H1 (cell line): ENCODE data around the gene PHACTR1. TPM values are rescaled to one million over a fixed set of nuclear protein-coding genes. Genes with fewer than 3 reads are reported as not detected.

Experiments
- CTCF ChIA-PET: fragments of 300-600 bp; sonication (Branson Sonifier 250); formaldehyde crosslinking; loops from one replicate; lab custom pipeline; 2021; ENCODE audit not compliant: partially characterized antibody; lab: Charles Lee
- POLR2A ChIA-PET: fragments of 300-600 bp; sonication (Branson Sonifier 250); formaldehyde crosslinking; loops from one replicate; lab custom pipeline; 2021; ENCODE audit warnings: inconsistent platforms; ENCODE audit not compliant: partially characterized antibody; lab: Charles Lee
- DNase-seq, 2 experiments: peaks; one replicate each; pipeline versions ENCODE4 v3.0.0 to v3.0.0-alpha.2; 2010 to 2022; ENCODE audit warnings: low spot score in 2 of 2, low read depth in 1 of 2, mixed read lengths in 1 of 2
- FAIRE-seq: peaks from 2 replicates; lab custom pipeline; 2011; peaks lifted over from hg19 to GRCh38; lab: Jason Lieb, UNC
- H2AFZ ChIP-seq: 2 replicates; pipeline ENCODE4 v1.8.1; 2012; ENCODE audit warnings: low read length, inconsistent platforms
- H2AK5ac ChIP-seq: 2 replicates; pipeline ENCODE4 v1.6.1; 2013; ENCODE audit warnings: low read depth, low read length
- H2BK120ac ChIP-seq: replicated peaks from 2 replicates; pipeline ENCODE3; 2013; ENCODE audit warnings: low read depth, low read length, inconsistent platforms
- H2BK12ac ChIP-seq: 2 replicates; pipeline ENCODE4 v1.6.1; 2013; ENCODE audit warnings: low read depth, low read length
- H2BK15ac ChIP-seq: 2 replicates; pipeline ENCODE4 v1.6.1; 2013; ENCODE audit warnings: low read length
- H2BK20ac ChIP-seq: 2 replicates; pipeline ENCODE4 v1.6.1; 2013; ENCODE audit warnings: low read length
- H2BK5ac ChIP-seq: 2 replicates; pipeline ENCODE4 v1.6.1; 2013; ENCODE audit warnings: low read depth, low read length
- H3K14ac ChIP-seq: 2 replicates; pipeline ENCODE4 v1.6.1; 2013; ENCODE audit warnings: inconsistent platforms; ENCODE audit not compliant: insufficient read length
- H3K18ac ChIP-seq: 2 replicates; pipeline ENCODE4 v1.6.1; 2013; ENCODE audit warnings: low read length; ENCODE audit errors: extremely low read depth
- H3K23ac ChIP-seq: 2 replicates; pipeline ENCODE4 v1.6.1; 2013; ENCODE audit warnings: inconsistent platforms; ENCODE audit not compliant: insufficient read length
- H3K23me2 ChIP-seq: 2 replicates; pipeline ENCODE4 v1.6.1; 2013; ENCODE audit warnings: low read depth, low read length
- H3K27ac ChIP-seq: 2 replicates; pipeline ENCODE4 v1.6.1; 2011; ENCODE audit warnings: low read depth, low read length, inconsistent platforms
- H3K27me3 ChIP-seq, 4 experiments: replicated peaks in 1 of 4; 1 replicate in 1 of 4; 2 replicates in 3 of 4; pipeline versions ENCODE4 v1.6.1 to v1.8.1; 2011 to 2013; ENCODE audit warnings: low read length in 3 of 4, mild to moderate bottlenecking in 3 of 4, inconsistent platforms in 2 of 4, mixed read lengths in 2 of 4, moderate library complexity in 1 of 4; ENCODE audit not compliant: control insufficient read depth in 3 of 4, insufficient read depth in 3 of 4; ENCODE audit errors: extremely low read depth in 1 of 4
- H3K36me3 ChIP-seq, 4 experiments: 2 replicates each; pipeline versions ENCODE4 v1.6.1 to v1.8.1; 2011 to 2013; ENCODE audit warnings: mild to moderate bottlenecking in 4 of 4, low read length in 3 of 4, moderate library complexity in 2 of 4, control low read depth in 1 of 4, inconsistent platforms in 1 of 4; ENCODE audit not compliant: insufficient read depth in 4 of 4, control insufficient read depth in 2 of 4
- H3K4ac ChIP-seq: replicated peaks from 2 replicates; pipeline ENCODE3; 2013; ENCODE audit warnings: low read length, low read depth, mixed read lengths, inconsistent platforms; ENCODE audit not compliant: insufficient read length
- H3K4me1 ChIP-seq, 4 experiments: replicated peaks in 1 of 4; 1 replicate in 1 of 4; 2 replicates in 3 of 4; pipeline versions ENCODE4 v1.6.1 to v1.8.1; 2011 to 2013; ENCODE audit warnings: low read length in 3 of 4, inconsistent platforms in 2 of 4, mixed read lengths in 1 of 4; ENCODE audit not compliant: insufficient read depth in 4 of 4, control insufficient read depth in 3 of 4
- H3K4me2 ChIP-seq, 2 experiments: 2 replicates each; pipeline versions ENCODE4 v1.6.1 to v1.8.1; 2011 to 2013; ENCODE audit warnings: low read depth in 2 of 2, low read length in 2 of 2, control low read depth in 1 of 2, inconsistent platforms in 1 of 2, mild to moderate bottlenecking in 1 of 2; ENCODE audit not compliant: insufficient read depth in 1 of 2
- H3K4me3 ChIP-seq, 4 experiments: fragments of 200-600, 300-600 bp in 1 of 4; sonication (generic), shearing (Covaris generic), sonication (Bioruptor Twin) in 1 of 4; 2 replicates each; pipeline versions ENCODE4 v1.5.1 to v1.8.1; 2011 to 2016; ENCODE audit warnings: low read length in 4 of 4, low read depth in 3 of 4, control low read depth in 2 of 4, inconsistent platforms in 2 of 4, mild to moderate bottlenecking in 2 of 4, mixed read lengths in 1 of 4, moderate library complexity in 1 of 4; ENCODE audit not compliant: insufficient read depth in 2 of 4; ENCODE audit errors: extremely low read depth in 1 of 4
- H3K56ac ChIP-seq: replicated peaks from 2 replicates; pipeline ENCODE3; 2013; ENCODE audit warnings: low read depth, mild to moderate bottlenecking, mixed read lengths, low read length, inconsistent platforms; ENCODE audit not compliant: insufficient read length
- H3K79me1 ChIP-seq: 2 replicates; pipeline ENCODE4 v1.6.1; 2013; ENCODE audit warnings: low read depth, low read length, control low read depth
- H3K79me2 ChIP-seq, 2 experiments: 2 replicates each; pipeline versions ENCODE4 v1.6.1 to v1.8.1; 2012 to 2013; ENCODE audit warnings: low read length in 2 of 2, mild to moderate bottlenecking in 2 of 2, inconsistent platforms in 1 of 2; ENCODE audit not compliant: insufficient read depth in 2 of 2, control insufficient read depth in 1 of 2
- H3K9ac ChIP-seq, 4 experiments: replicated peaks in 1 of 4; 1 replicate in 1 of 4; 2 replicates in 3 of 4; pipeline versions ENCODE4 v1.6.1 to v1.8.1; 2011 to 2013; ENCODE audit warnings: low read depth in 3 of 4, low read length in 3 of 4, control low read depth in 2 of 4, mild to moderate bottlenecking in 2 of 4, moderate library complexity in 2 of 4, inconsistent platforms in 1 of 4; ENCODE audit errors: extremely low read depth in 1 of 4
- H3K9me3 ChIP-seq, 2 experiments: 2 replicates each; pipeline versions ENCODE4 v1.6.1 to v1.8.1; 2012 to 2013; ENCODE audit warnings: mild to moderate bottlenecking in 2 of 2, moderate library complexity in 2 of 2, control low read depth in 1 of 2, inconsistent platforms in 1 of 2, low read depth in 1 of 2, low read length in 1 of 2, mixed read lengths in 1 of 2; ENCODE audit not compliant: insufficient read depth in 2 of 2
- H4K20me1 ChIP-seq, 2 experiments: replicated peaks in 1 of 2; 2 replicates each; pipeline versions ENCODE3 to v1.8.1; 2011 to 2013; ENCODE audit warnings: inconsistent platforms in 2 of 2, low read length in 2 of 2, mild to moderate bottlenecking in 1 of 2; ENCODE audit not compliant: insufficient read depth in 2 of 2, control insufficient read depth in 1 of 2
- H4K5ac ChIP-seq: 2 replicates; pipeline ENCODE4 v1.6.1; 2013; ENCODE audit warnings: low read length, low read depth, mixed read lengths, inconsistent platforms; ENCODE audit not compliant: insufficient read length
- H4K8ac ChIP-seq: 2 replicates; pipeline ENCODE4 v1.8.0; 2013; ENCODE audit warnings: mild to moderate bottlenecking, moderate library complexity, low read length, inconsistent platforms; ENCODE audit not compliant: insufficient read depth; ENCODE audit errors: extremely low read depth
- H4K91ac ChIP-seq: replicated peaks from 2 replicates; pipeline ENCODE3; 2013; ENCODE audit warnings: low read length, mixed read lengths, inconsistent platforms; ENCODE audit not compliant: insufficient read length
- SP1 ChIP-seq: IDR thresholded peaks from 2 replicates; pipeline ENCODE4 v1.6.1; 2011; ENCODE audit warnings: low read depth, low read length
- YY1 ChIP-seq: IDR thresholded peaks from 2 replicates; pipeline ENCODE4 v1.6.1; 2011; ENCODE audit warnings: low read depth, mild to moderate bottlenecking, low read length
- WGBS, 2 experiments: shearing (Covaris generic) in 1 of 2; methylation state at CpG; one replicate each; pipeline versions ENCODE4 v1.1.6 to v1.1.7; 2013 to 2015; ENCODE audit warnings: low lambda C conversion rate in 2 of 2, mixed read lengths in 2 of 2, inconsistent platforms in 1 of 2, low coverage in 1 of 2, missing lambda C conversion rate in 1 of 2; ENCODE audit not compliant: insufficient replicate concordance in 2 of 2, insufficient coverage in 1 of 2, insufficient read length in 1 of 2; ENCODE audit errors: extremely low coverage in 1 of 2, missing lambda C conversion rate in 1 of 2; 5-methylcytosine and 5-hydroxymethylcytosine counted together
- polyA plus RNA-seq, 7 experiments: library from polyadenylated mRNA; depleted of rRNA in 3 of 7; stranded (reverse) in 5 of 7; unstranded in 2 of 7; fragments of >200 nt in 5 of 7; fragments of 200-250 nt in 2 of 7; gene quantifications; 1 replicate in 5 of 7; 2 replicates in 1 of 7; 4 replicates in 1 of 7; pipeline versions ENCODE4 v1.2.1 to v1.2.3, GENCODE V29; 2011 to 2013; ENCODE audit warnings: missing spikeins in 2 of 7, mixed read lengths in 2 of 7
- total RNA-seq: library from RNA; stranded (reverse); fragmentation: NEBNext Ultra II Directional; extraction: Animal tissue kit (Norgen Biotek cat#: 25700); gene quantifications from 2 replicates; pipeline ENCODE4 v1.2.1, GENCODE V29; 2021

PHACTR1 gene
- total and polyA plus RNA-seq, 2 of the 8 experiments (the other 6 are each of a cell fraction or from before 2014, with no cell fraction given), result 3.9 to 17.1 TPM

DNA sequence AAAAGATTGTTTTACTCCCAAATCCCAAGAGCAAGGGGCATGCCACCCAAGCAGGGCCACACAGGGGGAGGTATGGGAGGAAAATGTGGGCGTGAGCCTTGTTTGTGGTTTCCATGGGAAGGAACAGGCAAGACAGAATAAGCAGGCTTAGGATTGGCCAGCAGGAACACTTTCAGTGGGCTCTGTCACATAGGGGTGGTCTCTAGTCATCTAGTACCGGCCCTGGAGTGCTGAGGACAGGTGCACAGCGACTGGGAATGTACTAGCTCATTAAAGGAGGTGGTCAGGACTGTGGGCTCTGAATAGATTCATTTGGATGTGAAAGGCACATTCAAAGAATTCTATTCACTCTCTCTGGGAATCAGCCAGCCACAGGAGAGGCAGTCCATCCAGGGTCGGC lies 436.2 kb downstream of the PHACTR1 start:
- WGBS, 2 experiments, result 21% methylated on average over 4 of the region's 4 CpGs; no CpG with 5 or more reads in 1 of the 2 experiments
- H3K4me2 ChIP-seq, result peak overlapping the region; percentile 1 to 31; a peak in 2 of 4 replicates

More for the DNA sequence above, 436.2 kb downstream of the PHACTR1 start:
- Histone ChIP-seq H3K4me1 (peaks cover 8 to 10% (median 9%) of the 10 kb centered on the region in 4 experiments; a peak in 5 of 7 replicates), H4K91ac (no peak overlapping the region), H3K14ac (no peak overlapping the region), H3K23ac (no peak overlapping the region), H4K5ac (no peak overlapping the region), H3K9me3 (no peaks in the 10 kb centered on the region), H2BK15ac (no peak overlapping the region), H3K27ac (peak overlapping the region; percentile 11; the same call in 1 of the 2 replicates), H4K8ac (no peak overlapping the region), H3K36me3 (no peaks in the 10 kb centered on the region), H3K79me2 (no peaks in the 10 kb centered on the region), H4K20me1 (no peaks in the 10 kb centered on the region), H3K18ac (no peak overlapping the region; the same call in 1 of the 2 replicates), H3K4me3 (no peak overlapping the region), H3K27me3 (no peaks in the 10 kb centered on the region), H3K56ac (no peak overlapping the region), H2AFZ (no peak overlapping the region), H3K79me1 (no peaks in the 10 kb centered on the region; the same call in 1 of the 2 replicates), H3K9ac (no peak overlapping the region), H2AK5ac (no peak overlapping the region), H2BK20ac (no peak overlapping the region), H3K4ac (no peak overlapping the region), H2BK120ac (no peak overlapping the region), H3K23me2 (no peaks in the 10 kb centered on the region), H2BK5ac (peak overlapping the region; percentile 53; the same call in 1 of the 2 replicates), H2BK12ac (no peak overlapping the region)
- no peak for TF ChIP-seq SP1
- 0 out of 2 replicates have a peak, but pooled peaks have one; percentile 9 for TF ChIP-seq YY1
- FAIRE-seq (peak; percentile 88), DNase-seq (peak; percentile 38 to 53)
- POLR2A ChIA-PET, result interaction anchor here (0.7 kb wide), 1 partner anchor 16 kb away, joined by 4 read pairs; no protein-coding TSS in a partner anchor
- CTCF ChIA-PET, result interaction anchor here (0.8 kb wide), 1 partner anchor 29 kb away, joined by 5 read pairs; no protein-coding TSS in a partner anchor
